HG02852 (cell line): ENCODE data around the gene AP1M2.
A peak's percentile ranks its signal among the peaks of the same experiment; 100 is the strongest.
"Not testable (repeated sequence)": the region's sequence is repeated elsewhere in the genome, so short reads cannot be mapped to it uniquely, and the experiment has no call there.

Source experiments
- ATAC-seq: cut with Tn5 transposase; IDR thresholded peaks from one replicate; pipeline ENCODE4 v1.9.1; 2021; ENCODE audit warnings: mild to moderate bottlenecking, moderate library complexity; ENCODE audit not compliant: unreplicated experiment

The AP1M2 gene

GRCh38 chr19:10602330-10603083 is 15.4 kb upstream of the AP1M2 start:
- ATAC-seq, result peak; percentile 48

- no peak for ATAC-seq
Observed at GRCh38 chr19:10601999-10602329, 14.9 kb upstream of the AP1M2 start.

- ATAC-seq, result no peak
Observed at GRCh38 chr19:10600149-10600548, 13.0 kb upstream of the AP1M2 start.

GRCh38 chr19:10593820-10594637 is 6.9 kb upstream of the AP1M2 start:
- ATAC-seq, result no peak

- no peak for ATAC-seq
Observed at GRCh38 chr19:10593148-10593547, 6.0 kb upstream of the AP1M2 start.

GRCh38 chr19:10587839-10588150 is 683 bp upstream of the AP1M2 start:
- no peak for ATAC-seq

- no peak for ATAC-seq
Observed at GRCh38 chr19:10586396-10586795, 716 bp downstream of the AP1M2 start.

- ATAC-seq, result no peak
Observed at GRCh38 chr19:10583036-10583776, 3.9 kb downstream of the AP1M2 start.

- no peak for ATAC-seq
Observed at GRCh38 chr19:10582091-10582490, 5.0 kb downstream of the AP1M2 start.

GRCh38 chr19:10580979-10581631 is 6.0 kb downstream of the AP1M2 start:
- no peak for ATAC-seq

- ATAC-seq, result no peak
Observed at GRCh38 chr19:10577951-10578350, 9.2 kb downstream of the AP1M2 start.

GRCh38 chr19:10575011-10575716 is 11.9 kb downstream of the AP1M2 start:
- ATAC-seq, result no peak

- no peak for ATAC-seq
Observed at GRCh38 chr19:10574462-10574861, 12.7 kb downstream of the AP1M2 start.

GRCh38 chr19:10573793-10574192 is 13.3 kb downstream of the AP1M2 start:
- ATAC-seq, result not testable (repeated sequence)

GRCh38 chr19:10568826-10569651 is 18.1 kb downstream of the AP1M2 start, which contains the start of gene CDKN2D:
CDKN2D (minus strand) TSS chr19:10568979; CDS start chr19:10568653, 326 bp downstream.
- peak; percentile 62 for ATAC-seq

- ATAC-seq, result peak; percentile 18
Observed at GRCh38 chr19:10568062-10568825, 18.9 kb downstream of the AP1M2 start.

GRCh38 chr19:10567656-10568055 is 19.5 kb downstream of the AP1M2 start:
- ATAC-seq, result no peak

GRCh38 chr19:10566658-10567410 is 20.3 kb downstream of the AP1M2 start:
- ATAC-seq, result no peak

GRCh38 chr19:10566408-10566657 is 20.8 kb downstream of the AP1M2 start:
- ATAC-seq, result no peak
